Endothelial cell of coronary artery (primary cell): ENCODE results near the gene CENPQ. TPM values are rescaled to one million over a fixed set of nuclear protein-coding genes. Genes with fewer than 3 reads are reported as not detected.

Experiments
- total RNA-seq: library from RNA; depleted of rRNA; stranded (reverse); fragments of >200 nt; gene quantifications from 2 replicates; pipeline ENCODE4 v1.2.3, GENCODE V29; 2014

The CENPQ gene
- total RNA-seq: 3.9 and 5.9 TPM in 2 replicates

GRCh38 chr6:49462927-49463611 is at the start of gene CENPQ, which contains the start of gene MMUT:
Gene CENPQ (plus strand): TSS chr6:49463370. CDS start chr6:49470177, 6,807 bp downstream.
Gene MMUT (minus strand): TSS chr6:49463253. CDS start chr6:49459466, 3,787 bp downstream.

GRCh38 chr6:49499623-49500022 is 36.5 kb downstream of the CENPQ start, which contains the start of gene GLYATL3:
Gene GLYATL3 (plus strand): TSS chr6:49499923. CDS start chr6:49511991, 12,068 bp downstream.

Other genes starting within 250 kb of the CENPQ start
- gene MMUT, start 117 bp upstream of the CENPQ start, total RNA-seq: 9.3 and 12.0 TPM in 2 replicates
- not detected in 2 replicates for gene GLYATL3, start 36.6 kb downstream of the CENPQ start, total RNA-seq
- gene C6orf141, start 87.3 kb downstream of the CENPQ start, total RNA-seq: 11.3 and 13.1 TPM in 2 replicates
- gene RHAG, start 173.5 kb downstream of the CENPQ start, total RNA-seq: not detected in 2 replicates